ENCODE results near the gene UBC. TPM values are rescaled to one million over a fixed set of nuclear protein-coding genes. Genes with fewer than 3 reads are reported as not detected.
"Not testable (repeated sequence)": the region's sequence is repeated elsewhere in the genome, so short reads cannot be mapped to it uniquely, and the experiment has no call there.

UBC gene
- total and polyA plus RNA-seq, 2 donors (not counting 1 experiment from before 2014, with no cell fraction given), result 953 to 4,477 TPM

DNA sequence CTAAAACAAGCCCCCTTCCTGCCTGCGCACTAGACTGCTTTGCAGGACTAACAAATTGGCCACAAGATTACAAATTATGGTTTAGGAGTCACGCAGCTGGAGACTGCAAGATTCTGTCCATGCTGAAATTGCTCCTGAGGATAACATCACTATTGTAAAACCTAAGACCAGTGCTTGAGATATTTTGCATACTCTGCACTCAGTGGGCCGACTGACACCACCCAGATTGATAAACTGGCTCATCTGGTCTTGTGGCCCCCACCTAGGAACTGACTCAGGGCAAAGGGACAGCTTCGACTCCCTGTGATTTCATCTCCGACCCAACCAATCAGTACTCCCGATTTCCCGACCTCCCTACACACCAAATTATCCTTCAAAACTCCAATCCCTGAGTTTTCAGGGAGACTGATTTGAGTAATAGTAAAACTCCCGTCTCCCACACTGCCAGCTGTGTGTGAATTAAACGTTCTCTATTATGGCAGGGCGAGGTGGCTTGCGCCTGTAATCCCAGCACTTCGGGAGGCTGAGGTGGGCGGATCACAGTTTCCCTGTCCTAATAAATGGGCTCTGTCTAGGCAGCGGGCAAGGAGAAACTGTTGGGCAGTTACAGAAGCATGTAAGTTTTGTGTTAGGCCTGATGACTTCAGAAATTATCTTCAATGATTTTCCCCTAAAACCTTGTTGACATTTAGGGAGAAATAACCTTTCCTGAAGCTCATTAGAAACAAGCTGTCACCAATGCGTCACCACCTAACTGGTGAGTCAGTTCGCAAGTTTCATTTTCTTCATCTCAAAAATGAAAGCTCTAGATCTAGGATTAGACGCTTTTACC is 5.3 kb upstream of the UBC start:
- 76% methylated on average over 9 of the region's 17 CpGs for WGBS (ENCODE audit: insufficient coverage)

DNA sequence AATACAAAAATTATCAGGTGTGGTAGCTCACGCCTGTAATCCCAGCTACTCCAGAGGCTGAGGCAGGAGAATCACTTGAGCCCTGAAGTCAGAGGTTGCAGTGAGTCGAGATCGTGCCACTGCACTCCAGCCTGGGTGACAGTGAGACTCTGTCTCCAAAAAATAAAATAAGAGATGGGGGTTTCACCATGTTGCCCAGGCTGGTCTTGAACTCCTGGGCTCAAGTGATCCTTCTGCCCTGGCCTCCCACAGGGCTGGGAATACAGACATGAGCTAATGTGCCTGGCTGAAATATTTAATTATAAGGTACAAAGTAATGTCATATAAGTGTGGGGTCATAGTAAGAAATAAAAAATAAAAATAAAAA is 4.2 kb upstream of the UBC start:
- Histone ChIP-seq H3K4me1 (ENCODE audit: control insufficient read depth in 2 of 2, insufficient read depth in 2 of 2, low read length in 2 of 2) (peaks cover 75 to 76% of the 10 kb centered on the region in 2 donors), H3K27ac (ENCODE audit: low read length in 2 of 2) (peak overlapping the region; percentile 93 to 95), H3K9ac (ENCODE audit: low read length) (peak overlapping the region; percentile 63), H3K4me3 (ENCODE audit: control extremely low read depth in 1 of 5, extremely low read depth in 1 of 5, insufficient read depth in 1 of 5, low read depth in 2 of 5, low read length in 4 of 5) (peak overlapping the region in 1 of 5 experiments; percentile 73), H3K79me2 (ENCODE audit: control insufficient read depth, insufficient read depth, low read length) (peaks cover 18% of the 10 kb centered on the region), H3K4me2 (replicated peaks; ENCODE audit: low read depth, low read length, poor library complexity, severe bottlenecking) (peak overlapping the region; percentile 78)
- not testable (repeated sequence) for H3K27me3 ChIP-seq (replicated peaks in 1 of 4; ENCODE audit: control extremely low read depth in 1 of 4, control insufficient read depth in 3 of 4, insufficient read depth in 4 of 4, low read length in 3 of 4); DNase-seq; H3K4me3 Mint-ChIP-seq; H3K9me3 ChIP-seq (ENCODE audit: control extremely low read depth in 1 of 3, control insufficient read depth in 2 of 3, insufficient read depth in 1 of 3, low read length in 2 of 3); H2AFZ ChIP-seq (ENCODE audit: insufficient read depth, low read depth, low read length, poor library complexity, severe bottlenecking); H3K9me3 Mint-ChIP-seq (ENCODE audit: insufficient read depth); H3K36me3 ChIP-seq (replicated peaks in 1 of 2; ENCODE audit: control extremely low read depth in 1 of 2, control insufficient read depth in 1 of 2, extremely low read depth in 1 of 2, insufficient read depth in 2 of 2, low read length in 1 of 2); H3K27me3 Mint-ChIP-seq; ATAC-seq (ENCODE audit: low read depth); H4K20me1 ChIP-seq (ENCODE audit: control insufficient read depth, insufficient read depth, low read length, poor library complexity, severe bottlenecking)
- Mint-ChIP-seq H3K27ac (peak overlapping the region; percentile 97), H3K4me1 (peaks cover 79% of the 10 kb centered on the region)
- 92% methylated on average over 3 of the region's 3 CpGs for WGBS (ENCODE audit: insufficient coverage)
- intact Hi-C loops (cut with micrococcal nuclease), result loop anchor here (10.0 kb wide), 1 partner anchor 464 kb away; no protein-coding TSS in a partner anchor
- ChIA-PET CTCF (interaction anchor here (1.1 to 17.1 kb wide), 7 partner anchors 9 to 76 kb away, joined by 3 to 392 read pairs (median 9); no protein-coding TSS in a partner anchor), POLR2A (interaction anchor here (1.1 to 3.9 kb wide), 4 partner anchors 9 to 76 kb away, joined by 3 to 34 read pairs (median 5); no protein-coding TSS in a partner anchor)

More for the DNA sequence above, 5.3 kb upstream of the UBC start:
- ATAC-seq (ENCODE audit: low read depth) (no peak), DNase-seq (peak; percentile 74)
- TF ChIP-seq, protein P1, sequence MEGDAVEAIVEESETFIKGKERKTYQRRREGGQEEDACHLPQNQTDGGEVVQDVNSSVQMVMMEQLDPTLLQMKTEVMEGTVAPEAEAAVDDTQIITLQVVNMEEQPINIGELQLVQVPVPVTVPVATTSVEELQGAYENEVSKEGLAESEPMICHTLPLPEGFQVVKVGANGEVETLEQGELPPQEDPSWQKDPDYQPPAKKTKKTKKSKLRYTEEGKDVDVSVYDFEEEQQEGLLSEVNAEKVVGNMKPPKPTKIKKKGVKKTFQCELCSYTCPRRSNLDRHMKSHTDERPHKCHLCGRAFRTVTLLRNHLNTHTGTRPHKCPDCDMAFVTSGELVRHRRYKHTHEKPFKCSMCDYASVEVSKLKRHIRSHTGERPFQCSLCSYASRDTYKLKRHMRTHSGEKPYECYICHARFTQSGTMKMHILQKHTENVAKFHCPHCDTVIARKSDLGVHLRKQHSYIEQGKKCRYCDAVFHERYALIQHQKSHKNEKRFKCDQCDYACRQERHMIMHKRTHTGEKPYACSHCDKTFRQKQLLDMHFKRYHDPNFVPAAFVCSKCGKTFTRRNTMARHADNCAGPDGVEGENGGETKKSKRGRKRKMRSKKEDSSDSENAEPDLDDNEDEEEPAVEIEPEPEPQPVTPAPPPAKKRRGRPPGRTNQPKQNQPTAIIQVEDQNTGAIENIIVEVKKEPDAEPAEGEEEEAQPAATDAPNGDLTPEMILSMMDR (IDR thresholded peaks at IDR 0.05), result peak; percentile 27
- TF ChIP-seq EZH2 (IDR thresholded peaks at IDR 0.05; ENCODE audit: borderline replicate concordance, insufficient read depth, low read depth, low read length, poor library complexity, severe bottlenecking), result no peak
- H3K9me3 ChIP-seq (ENCODE audit: control extremely low read depth in 1 of 3, control insufficient read depth in 2 of 3, insufficient read depth in 1 of 3, low read length in 2 of 3), result no peaks in the 10 kb centered on the region
- no peaks in the 10 kb centered on the region for H3K27me3 Mint-ChIP-seq
- peak overlapping the region in 2 of 5 experiments; percentile 15 to 60 for H3K4me3 ChIP-seq (ENCODE audit: control extremely low read depth in 1 of 5, extremely low read depth in 1 of 5, insufficient read depth in 1 of 5, low read depth in 2 of 5, low read length in 4 of 5)
- no peaks in the 10 kb centered on the region for H3K36me3 ChIP-seq (replicated peaks in 1 of 2; ENCODE audit: control extremely low read depth in 1 of 2, control insufficient read depth in 1 of 2, extremely low read depth in 1 of 2, insufficient read depth in 2 of 2, low read length in 1 of 2)
- peak overlapping the region; percentile 78 for H3K4me2 ChIP-seq (replicated peaks; ENCODE audit: low read depth, low read length, poor library complexity, severe bottlenecking)
- no peaks in the 10 kb centered on the region for H3K9me3 Mint-ChIP-seq (ENCODE audit: insufficient read depth)
- H3K9ac ChIP-seq (ENCODE audit: low read length), result peak overlapping the region; percentile 53
- ChIA-PET CTCF (interaction anchor here (0.7 to 17.1 kb wide), 9 partner anchors 8 to 1532 kb away, joined by 3 to 392 read pairs (median 4); no protein-coding TSS in a partner anchor), POLR2A (interaction anchor here (0.9 to 1.9 kb wide), 6 partner anchors 10 to 129 kb away, joined by 3 to 11 read pairs (median 3); no protein-coding TSS in a partner anchor)
- H4K20me1 ChIP-seq (ENCODE audit: control insufficient read depth, insufficient read depth, low read length, poor library complexity, severe bottlenecking), result no peaks in the 10 kb centered on the region
- peak overlapping the region; percentile 93 to 95 for H3K27ac ChIP-seq (ENCODE audit: low read length in 2 of 2)
- peaks cover 7% of the 10 kb centered on the region for H3K79me2 ChIP-seq (ENCODE audit: control insufficient read depth, insufficient read depth, low read length)
- peaks cover 68% of the 10 kb centered on the region for H3K4me1 Mint-ChIP-seq
- no peak overlapping the region for H2AFZ ChIP-seq (ENCODE audit: insufficient read depth, low read depth, low read length, poor library complexity, severe bottlenecking)
- H3K27me3 ChIP-seq (replicated peaks in 1 of 4; ENCODE audit: control extremely low read depth in 1 of 4, control insufficient read depth in 3 of 4, insufficient read depth in 4 of 4, low read length in 3 of 4), result no peaks in the 10 kb centered on the region
- intact Hi-C loops (cut with micrococcal nuclease), result loop anchor here (1.0 to 10.0 kb wide), 6 partner anchors 13 to 465 kb away; partner anchors contain the start of genes DHX37 and NCOR2
- peaks cover 74 to 75% of the 10 kb centered on the region in 2 donors for H3K4me1 ChIP-seq (ENCODE audit: control insufficient read depth in 2 of 2, insufficient read depth in 2 of 2, low read length in 2 of 2)
- peak overlapping the region; percentile 88 for H3K4me3 Mint-ChIP-seq
- peak overlapping the region; percentile 97 for H3K27ac Mint-ChIP-seq
